ENCODE measurements around the gene NYAP2.

Gene NYAP2

DNA sequence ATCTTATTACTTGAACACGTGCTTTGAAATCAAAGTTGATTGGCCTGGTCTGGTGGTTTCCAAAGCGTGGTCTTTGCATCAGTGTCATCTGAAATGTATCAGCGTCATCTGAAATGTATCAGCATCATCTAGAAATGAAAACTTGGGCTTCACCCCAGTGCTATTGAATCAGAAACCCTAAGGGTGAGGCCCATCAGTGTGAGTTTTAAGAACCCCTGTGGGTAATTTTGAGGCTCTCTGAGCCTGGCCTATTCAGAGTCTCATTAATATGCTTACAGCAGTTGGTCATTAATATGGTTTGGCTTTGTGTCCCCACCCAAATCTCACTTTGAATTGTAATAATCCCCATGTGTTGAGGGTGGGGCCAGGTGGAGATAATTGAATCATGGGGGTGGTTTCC is 85.2 kb downstream of the NYAP2 start:
- H3K4me3 ChIP-seq (ENCODE audit: low read length): no peak overlapping the region
- no peak for TF ChIP-seq ZNF274 (IDR thresholded peaks at IDR 0.05; ENCODE audit: low read depth, low read length)

DNA sequence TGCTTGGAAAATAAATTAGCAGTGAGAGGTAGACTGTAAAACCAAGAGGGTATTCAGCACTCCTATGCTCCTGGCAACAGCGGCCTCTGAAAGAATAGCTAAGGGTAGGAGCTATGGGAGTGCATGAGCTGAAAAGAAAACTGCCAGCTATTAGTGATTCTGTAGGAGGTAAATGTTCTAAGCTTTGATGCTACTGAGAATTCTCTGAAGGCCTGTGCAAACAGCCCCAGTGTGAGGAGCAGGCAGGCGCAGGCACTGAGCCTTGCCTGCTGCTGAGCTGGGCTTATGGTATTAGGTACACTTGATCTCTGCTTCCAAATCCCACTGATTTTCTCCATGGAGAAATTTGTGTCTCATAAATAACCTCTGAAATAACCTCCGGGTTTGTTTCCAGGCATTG is 86.7 kb downstream of the NYAP2 start:
- TF ChIP-seq ZNF274 (IDR thresholded peaks at IDR 0.05; ENCODE audit: low read depth, low read length): no peak
- H3K4me3 ChIP-seq (ENCODE audit: low read length): no peak overlapping the region

DNA sequence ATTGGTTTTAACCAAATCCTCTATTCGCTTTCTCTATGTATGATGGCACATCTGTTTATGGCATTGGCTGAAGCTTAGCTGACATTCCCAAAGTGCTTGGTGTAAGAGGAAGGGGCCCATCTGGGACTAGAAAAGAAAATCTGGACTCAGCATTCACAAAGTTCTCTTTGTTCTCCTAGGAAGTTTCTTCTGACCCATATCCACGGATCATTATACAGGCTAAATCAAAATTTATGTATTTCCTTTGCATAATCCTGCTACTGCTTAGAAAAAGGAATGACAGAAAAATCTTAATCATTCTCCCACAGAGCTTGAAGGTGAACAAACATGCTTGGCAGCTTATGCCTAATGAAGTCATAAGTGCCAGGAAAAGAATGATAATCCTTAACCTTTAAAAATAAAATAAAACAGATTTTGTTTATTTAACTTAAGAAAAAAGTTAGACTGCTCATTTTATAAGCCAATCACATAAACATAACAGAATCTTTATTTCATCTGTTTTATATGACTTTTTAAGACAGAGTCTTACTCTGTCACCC is 88.4 kb downstream of the NYAP2 start:
- TF ChIP-seq ZNF274 (IDR thresholded peaks at IDR 0.05; ENCODE audit: low read depth, low read length): no peak
- no peak overlapping the region for H3K4me3 ChIP-seq (ENCODE audit: low read length)

DNA sequence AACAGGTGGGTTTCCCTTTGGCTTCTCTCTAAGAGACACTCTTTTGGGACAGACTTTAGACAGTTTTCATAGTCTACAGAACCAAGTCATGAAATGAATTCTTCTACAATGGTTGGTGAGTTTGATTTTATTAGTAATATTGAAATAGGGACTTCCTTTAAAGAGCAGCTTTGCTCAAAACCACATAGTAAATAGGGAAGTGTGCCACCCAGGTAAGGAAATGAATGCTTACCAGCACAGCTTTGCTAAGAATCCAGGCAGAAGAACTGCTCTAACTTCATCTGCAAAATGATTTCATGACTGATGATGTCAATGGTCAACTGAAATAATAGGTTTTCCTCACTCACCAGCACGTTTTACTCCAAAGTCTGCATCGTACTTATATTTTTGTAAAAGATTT is 89.2 kb downstream of the NYAP2 start:
- no peak overlapping the region for H3K4me3 ChIP-seq (ENCODE audit: low read length)
- TF ChIP-seq ZNF274 (IDR thresholded peaks at IDR 0.05; ENCODE audit: low read depth, low read length): no peak

DNA sequence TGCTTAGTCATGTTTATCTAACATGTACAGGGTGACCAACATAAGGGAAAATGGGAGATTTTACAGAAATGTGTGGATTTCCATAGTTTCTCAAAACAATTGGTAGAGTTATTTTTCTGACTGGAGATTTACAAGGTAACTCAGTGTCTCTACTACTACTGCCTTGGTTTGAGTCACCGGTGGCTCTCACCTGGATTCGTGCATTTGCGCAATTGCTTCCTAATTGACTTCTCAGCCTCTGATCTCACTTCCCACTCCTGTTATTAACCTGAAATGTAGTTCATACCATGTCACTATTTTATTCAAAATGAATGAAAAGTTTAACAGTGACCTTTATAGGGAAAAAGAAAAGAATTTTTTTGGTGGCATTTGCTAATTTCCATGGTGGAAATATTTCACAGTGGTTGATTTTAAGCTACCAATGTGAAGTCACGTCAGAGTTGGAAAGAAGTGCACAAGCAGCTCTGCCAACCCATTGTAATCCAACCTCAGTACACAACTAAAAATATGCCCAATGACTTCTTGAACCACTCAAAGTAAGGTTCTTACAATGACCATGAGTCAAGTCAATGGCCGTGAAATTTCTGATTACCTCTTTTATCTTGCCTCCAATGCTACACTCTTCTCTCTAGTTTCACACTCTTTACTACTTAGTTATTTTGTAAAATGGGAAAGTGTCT is 94.0 kb downstream of the NYAP2 start:
- no peak for TF ChIP-seq ZNF274 (IDR thresholded peaks at IDR 0.05; ENCODE audit: low read depth, low read length)

DNA sequence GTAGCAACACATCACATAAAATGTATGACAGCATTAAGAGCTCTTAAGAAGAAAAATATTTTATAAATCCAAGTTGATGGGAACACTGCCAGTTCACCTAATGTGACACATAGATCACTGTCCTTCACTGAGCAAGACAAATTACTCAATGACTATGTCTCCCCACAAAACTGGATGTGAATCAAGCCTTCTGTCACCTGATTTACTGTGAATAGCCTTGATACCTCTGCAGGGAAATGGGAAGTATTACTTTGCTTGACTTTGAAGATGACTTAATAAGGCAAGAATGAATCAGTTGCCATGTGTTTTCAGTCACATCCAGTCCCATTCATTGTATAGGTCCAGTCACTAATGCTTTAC is 94.6 kb downstream of the NYAP2 start:
- H3K4me3 ChIP-seq (ENCODE audit: low read length): no peak overlapping the region
- TF ChIP-seq ZNF274 (IDR thresholded peaks at IDR 0.05; ENCODE audit: low read depth, low read length): no peak

More for the DNA sequence above, 94.0 kb downstream of the NYAP2 start:
- no peak overlapping the region for H3K4me3 ChIP-seq (ENCODE audit: low read length)

DNA sequence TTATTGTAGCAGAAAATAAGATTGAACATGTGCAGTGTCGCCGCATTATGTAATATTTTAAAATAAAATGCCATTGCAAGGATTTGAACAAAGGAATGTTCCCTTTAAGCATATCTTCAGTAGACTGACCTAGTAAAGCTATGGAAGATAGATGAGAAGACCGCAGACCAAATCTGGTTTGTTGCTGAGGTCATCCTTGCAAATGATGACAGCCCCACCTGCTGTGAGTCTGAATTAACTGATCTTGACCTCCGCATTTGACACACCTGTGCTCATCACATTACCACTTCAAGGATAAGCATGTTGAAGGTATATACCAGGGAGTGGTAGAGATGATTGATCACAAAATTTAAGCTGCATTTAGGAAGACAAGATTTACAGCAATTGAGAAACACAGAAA is 96.2 kb downstream of the NYAP2 start:
- H3K4me3 ChIP-seq (ENCODE audit: low read length): no peak overlapping the region
- no peak for TF ChIP-seq ZNF274 (IDR thresholded peaks at IDR 0.05; ENCODE audit: low read depth, low read length)

DNA sequence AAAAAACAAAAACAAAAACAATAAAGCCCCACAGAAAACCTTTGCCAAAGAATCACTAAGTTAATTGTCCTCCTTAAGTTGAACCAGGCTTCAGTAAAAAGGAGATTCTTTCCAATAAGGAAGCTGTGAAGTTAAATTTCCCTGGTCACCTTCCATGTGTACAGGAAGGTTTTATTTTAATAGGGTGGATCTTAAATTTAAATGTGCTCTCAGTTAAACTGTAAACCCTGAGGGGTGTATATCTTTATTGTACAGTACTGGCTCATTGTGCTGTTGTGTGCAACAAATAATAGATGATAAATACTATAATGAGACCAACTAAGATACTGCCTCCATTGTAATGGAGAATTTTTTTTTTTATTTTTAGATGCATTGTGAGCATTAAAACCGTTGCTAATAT is 97.1 kb downstream of the NYAP2 start:
- no peak for TF ChIP-seq ZNF274 (IDR thresholded peaks at IDR 0.05; ENCODE audit: low read depth, low read length)
- no peak overlapping the region for H3K4me3 ChIP-seq (ENCODE audit: low read length)

DNA sequence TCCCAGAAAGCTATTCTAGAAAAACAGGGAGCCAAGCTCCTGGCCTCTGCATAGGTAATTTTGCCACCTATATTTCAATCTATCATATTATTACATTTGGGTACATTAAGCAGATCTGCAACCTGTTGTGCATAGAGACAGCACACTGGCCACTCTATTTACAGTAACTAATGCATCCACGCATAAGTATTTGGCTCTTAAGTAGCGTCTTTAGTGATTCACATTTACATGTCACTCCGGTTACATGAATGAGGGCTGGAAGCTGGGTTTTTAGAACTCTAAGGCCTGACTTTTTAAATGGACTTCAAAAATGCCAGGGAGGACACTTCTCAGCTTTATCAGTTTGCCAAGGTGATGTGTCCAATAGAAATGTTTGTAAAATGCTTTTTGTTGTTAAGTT is 97.7 kb downstream of the NYAP2 start:
- no peak for TF ChIP-seq ZNF274 (IDR thresholded peaks at IDR 0.05; ENCODE audit: low read depth, low read length)
- no peak overlapping the region for H3K4me3 ChIP-seq (ENCODE audit: low read length)

DNA sequence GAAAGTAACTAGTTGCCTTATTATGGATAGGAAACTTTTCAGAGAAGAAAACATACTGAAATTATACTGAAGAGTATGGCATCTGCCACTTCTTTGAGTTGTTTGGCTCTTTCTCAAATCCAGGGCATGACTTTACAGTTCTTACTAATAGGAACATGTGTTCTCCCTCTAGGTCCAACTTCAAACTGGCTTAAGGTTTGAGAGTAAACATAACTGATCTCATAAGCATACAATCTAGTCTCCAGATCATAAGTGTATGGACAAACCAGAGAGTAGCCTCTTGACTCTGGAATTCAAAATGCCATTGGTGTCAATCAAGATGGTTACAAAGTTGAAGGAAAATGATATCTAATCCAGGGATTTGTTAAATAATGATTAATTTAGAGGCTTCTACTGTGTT is 101.5 kb downstream of the NYAP2 start:
- TF ChIP-seq ZNF274 (IDR thresholded peaks at IDR 0.05; ENCODE audit: low read depth, low read length): no peak
- H3K4me3 ChIP-seq (ENCODE audit: low read length): no peak overlapping the region

DNA sequence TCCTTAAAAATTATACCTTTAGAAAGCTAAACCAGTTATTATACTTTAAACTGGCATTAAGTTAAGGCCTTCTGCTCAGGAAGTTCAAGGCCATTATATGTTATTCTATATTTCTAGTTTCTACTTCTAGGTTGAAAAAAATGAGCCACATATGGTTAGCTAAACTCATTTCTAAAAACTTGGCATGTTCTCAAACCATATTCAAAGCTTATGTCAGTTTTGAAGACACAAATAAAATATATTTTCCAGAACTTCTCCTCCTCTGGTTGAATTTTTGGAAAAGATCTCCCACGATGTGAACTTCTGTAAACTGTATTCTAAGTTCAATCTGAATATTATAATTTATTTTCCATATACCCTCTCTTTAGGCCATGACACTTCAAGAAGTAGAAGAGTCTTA is 103.5 kb downstream of the NYAP2 start:
- no peak for TF ChIP-seq ZNF274 (IDR thresholded peaks at IDR 0.05; ENCODE audit: low read depth, low read length)
- no peak overlapping the region for H3K4me3 ChIP-seq (ENCODE audit: low read length)

DNA sequence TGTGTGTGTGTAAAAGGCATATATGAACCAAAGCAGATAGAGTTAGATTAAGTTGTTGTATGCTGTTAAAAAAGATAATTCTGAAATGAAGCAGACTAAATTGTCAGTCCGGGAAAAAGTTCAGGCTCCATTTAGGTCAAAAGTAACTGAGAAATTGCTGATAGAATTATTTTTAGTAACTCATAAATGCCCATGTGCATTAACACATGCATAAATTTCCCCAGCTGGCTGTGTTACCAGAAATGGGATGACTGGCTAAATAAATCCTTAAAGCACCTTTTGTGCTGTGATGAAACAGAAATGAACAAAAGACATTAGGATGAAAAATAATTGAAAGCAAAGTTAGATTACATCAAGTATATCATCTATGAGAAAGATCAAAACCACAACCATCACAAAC is 111.3 kb downstream of the NYAP2 start:
- no peak for TF ChIP-seq ZNF274 (IDR thresholded peaks at IDR 0.05; ENCODE audit: low read depth, low read length)
- H3K4me3 ChIP-seq (ENCODE audit: low read length): no peak overlapping the region

DNA sequence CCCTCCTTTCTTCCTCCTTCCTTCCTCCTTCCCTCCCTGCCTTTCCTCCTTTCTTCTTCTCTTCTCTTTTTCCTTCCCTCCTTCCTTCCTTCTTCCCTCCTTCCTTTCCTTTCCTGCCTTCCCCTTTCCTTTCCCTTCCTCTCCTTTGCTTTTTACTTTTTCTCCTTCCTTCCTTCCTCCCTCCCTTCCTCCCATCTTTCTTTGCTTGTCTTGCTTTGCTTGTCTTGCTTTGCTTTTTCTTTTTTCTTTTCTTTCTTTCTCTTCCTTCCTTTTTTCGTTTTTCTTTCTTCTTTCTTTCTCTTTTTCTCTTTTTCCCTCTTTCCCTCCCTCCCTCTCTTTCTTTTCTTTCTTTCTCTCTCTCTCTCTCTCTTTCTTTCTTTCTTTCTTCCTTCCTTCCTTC is 113.0 kb downstream of the NYAP2 start:
- no peak overlapping the region for H3K4me3 ChIP-seq (ENCODE audit: low read length)
- no peak for TF ChIP-seq ZNF274 (IDR thresholded peaks at IDR 0.05; ENCODE audit: low read depth, low read length)

DNA sequence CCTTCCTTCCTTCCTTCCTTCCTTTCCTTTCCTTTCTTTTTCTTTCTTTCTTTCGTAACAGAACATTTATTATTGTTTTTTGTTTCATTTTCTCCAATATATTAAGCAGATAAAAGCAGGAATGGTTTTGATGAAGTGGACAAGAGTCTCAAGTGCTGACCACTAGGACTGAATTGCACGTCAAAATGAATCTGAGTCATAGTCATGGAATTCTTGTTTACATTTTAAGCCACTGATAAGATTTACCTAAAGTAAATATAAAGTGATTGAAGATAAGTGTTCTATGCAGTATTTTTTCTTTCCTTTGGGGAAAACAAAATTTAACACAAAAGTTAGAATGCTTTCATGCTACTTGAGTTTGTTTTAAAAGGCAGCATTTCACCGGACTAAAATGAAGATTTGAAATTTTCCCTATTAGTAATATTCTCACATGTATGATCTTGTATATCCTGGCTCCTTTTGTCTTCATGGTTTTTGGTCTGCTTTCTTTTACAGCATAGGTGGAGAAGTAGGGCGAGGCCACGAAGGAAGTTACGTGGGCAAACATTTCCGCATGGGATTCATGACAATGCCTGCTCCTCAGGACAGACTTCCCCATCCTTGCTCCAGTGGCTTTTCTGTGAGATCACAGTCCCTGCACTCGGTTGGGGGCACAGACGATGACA is 113.5 kb downstream of the NYAP2 start:
- TF ChIP-seq ZNF274 (IDR thresholded peaks at IDR 0.05; ENCODE audit: low read depth, low read length): no peak
- no peak overlapping the region for H3K4me3 ChIP-seq (ENCODE audit: low read length)

DNA sequence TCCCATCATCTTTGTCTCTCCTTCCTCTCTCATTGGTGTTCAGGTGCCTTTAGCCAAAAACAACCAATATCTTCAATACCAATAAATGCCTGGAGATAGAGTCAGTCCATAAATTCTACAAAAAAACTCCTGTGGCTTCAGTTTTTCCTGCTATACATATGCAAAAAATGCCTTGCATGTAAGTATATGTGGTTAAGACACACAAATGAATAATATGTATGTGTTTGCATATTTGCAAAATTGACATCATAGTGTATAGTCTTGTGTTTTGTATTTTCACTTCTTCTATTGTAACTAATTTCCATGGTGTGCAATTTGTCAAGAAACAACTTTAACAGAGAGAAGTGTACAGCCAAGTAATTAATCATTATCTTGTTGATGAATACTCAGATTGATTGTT is 115.5 kb downstream of the NYAP2 start:
- H3K4me3 ChIP-seq (ENCODE audit: low read length): no peak overlapping the region
- TF ChIP-seq ZNF274 (IDR thresholded peaks at IDR 0.05; ENCODE audit: low read depth, low read length): no peak
